NCI-H1417 treated with DMSO at 0.1 percent for 48 hours (cell line): ENCODE measurements around the gene JUND.

Experiments
- DNase-seq: peaks from one replicate; lab custom pipeline; 2025; lab: John Stamatoyannopoulos, UW

JUND gene

GRCh38 chr19:18289471-18290301 lies 8.3 kb upstream of the JUND start:
- DNase-seq, result no peak

- DNase-seq, result no peak
Observed at GRCh38 chr19:18287836-18288772, 6.7 kb upstream of the JUND start.

GRCh38 chr19:18286973-18287635 lies 5.7 kb upstream of the JUND start:
- no peak for DNase-seq

GRCh38 chr19:18284712-18285360 lies 3.4 kb upstream of the JUND start:
- no peak for DNase-seq

GRCh38 chr19:18283338-18283737 lies 1.9 kb upstream of the JUND start:
- DNase-seq, result no peak

- no peak for DNase-seq
Observed at GRCh38 chr19:18282788-18283141, 1.3 kb upstream of the JUND start.

GRCh38 chr19:18282021-18282787 lies 782 bp upstream of the JUND start:
- no peak for DNase-seq

- DNase-seq, result no peak
Observed at GRCh38 chr19:18280247-18281081, 958 bp downstream of the JUND start.

GRCh38 chr19:18279516-18280246 lies 1.7 kb downstream of the JUND start:
- DNase-seq, result peak; percentile 62

- no peak for DNase-seq
Observed at GRCh38 chr19:18279266-18279515, 2.2 kb downstream of the JUND start.

GRCh38 chr19:18278521-18279265 lies 2.7 kb downstream of the JUND start:
- DNase-seq, result no peak

GRCh38 chr19:18274781-18275356 lies 6.6 kb downstream of the JUND start:
- DNase-seq, result no peak

- no peak for DNase-seq
Observed at GRCh38 chr19:18274219-18274780, 7.1 kb downstream of the JUND start, which contains the start of gene IQCN. Gene IQCN, minus strand, starts transcription at chr19:18274452. Its CDS starts 4,974 bp downstream, at chr19:18269478.

- no peak for DNase-seq
Observed at GRCh38 chr19:18273561-18274218, 7.7 kb downstream of the JUND start.

GRCh38 chr19:18271433-18271841 lies 10.0 kb downstream of the JUND start:
- DNase-seq, result no peak

- no peak for DNase-seq
Observed at GRCh38 chr19:18270326-18270725, 11.1 kb downstream of the JUND start.

- no peak for DNase-seq
Observed at GRCh38 chr19:18269070-18269723, 12.2 kb downstream of the JUND start.
